Smooth muscle cell (in vitro differentiated cells): ENCODE results near the gene OPN4. TPM values are rescaled to one million over a fixed set of nuclear protein-coding genes. Genes with fewer than 3 reads are reported as not detected.

Experiments
- DNase-seq: peaks from one replicate; lab custom pipeline; 2025; ENCODE audit not compliant: unreplicated experiment; lab: John Stamatoyannopoulos, UW
- H2AFZ ChIP-seq: fragments of 200-600 bp; sonication (generic); 2 replicates; pipeline ENCODE4 v1.6.0; 2016; ENCODE audit warnings: antibody characterized with exemption, low read depth, mild to moderate bottlenecking
- H3F3A ChIP-seq: fragments of 200-600 bp; sonication (generic); 2 replicates; pipeline ENCODE4 v1.6.0; 2017; ENCODE audit warnings: antibody characterized with exemption, low read depth
- H3K27ac ChIP-seq: fragments of 200-600 bp; sonication (generic); 2 replicates; pipeline ENCODE4 v1.5.1; 2016; ENCODE audit warnings: low read depth, mild to moderate bottlenecking
- H3K27me3 ChIP-seq: fragments of 200-600 bp; sonication (generic); 2 replicates; pipeline ENCODE4 v1.6.1; 2016; ENCODE audit warnings: low read depth, mild to moderate bottlenecking
- H3K36me3 ChIP-seq: fragments of 200-600 bp; sonication (generic); 2 replicates; pipeline ENCODE4 v1.5.1; 2016; ENCODE audit warnings: low read depth
- H3K4me1 ChIP-seq: fragments of 200-600 bp; sonication (generic); 2 replicates; pipeline ENCODE4 v1.5.1; 2016; ENCODE audit warnings: low read depth
- H3K4me2 ChIP-seq: fragments of 200-600 bp; sonication (generic); 2 replicates; pipeline ENCODE4 v1.6.0; 2016; ENCODE audit warnings: mild to moderate bottlenecking
- H3K4me3 ChIP-seq: fragments of 200-600 bp; sonication (generic); 2 replicates; pipeline ENCODE4 v1.5.1; 2016; ENCODE audit warnings: mild to moderate bottlenecking
- H3K79me2 ChIP-seq: fragments of 200-600 bp; sonication (generic); 2 replicates; pipeline ENCODE4 v1.6.0; 2016; ENCODE audit warnings: low read depth, mild to moderate bottlenecking
- H3K9ac ChIP-seq: fragments of 200-600 bp; sonication (generic); 2 replicates; pipeline ENCODE4 v1.6.0; 2016; ENCODE audit warnings: low read depth
- H3K9me3 ChIP-seq: fragments of 200-600 bp; sonication (generic); replicated peaks from 2 replicates; pipeline ENCODE4 v1.5.1; 2016; ENCODE audit warnings: low read depth
- H4K20me1 ChIP-seq: fragments of 200-600 bp; sonication (generic); 2 replicates; pipeline ENCODE4 v1.6.0; 2016; ENCODE audit warnings: low read depth
- CTCF ChIP-seq: fragments of 200-600 bp; sonication (generic); IDR thresholded peaks from 2 replicates; pipeline ENCODE4 v1.5.1; 2017; ENCODE audit warnings: borderline replicate concordance, mild to moderate bottlenecking, antibody characterized with exemption; ENCODE audit not compliant: insufficient read depth, poor library complexity, severe bottlenecking
- WGBS: methylation state at CpG from one replicate; pipeline ENCODE4 v1.1.7; 2016; ENCODE audit warnings: low lambda C conversion rate; 5-methylcytosine and 5-hydroxymethylcytosine counted together
- polyA plus RNA-seq: library from polyadenylated mRNA; unstranded; fragments of >200 nt; fragmentation: Nextera tagmentation; extraction: Ambion mirVana; gene quantifications from 2 replicates; pipeline ENCODE4 v1.2.1, GENCODE V29; 2016
- total RNA-seq: library from RNA; depleted of rRNA; stranded (reverse); fragments of >200 nt; gene quantifications from 2 replicates; pipeline ENCODE4 v1.2.3, GENCODE V29; 2014

OPN4 gene
- total and polyA plus RNA-seq, 2 experiments from 2014 or later: not detected

DNA sequence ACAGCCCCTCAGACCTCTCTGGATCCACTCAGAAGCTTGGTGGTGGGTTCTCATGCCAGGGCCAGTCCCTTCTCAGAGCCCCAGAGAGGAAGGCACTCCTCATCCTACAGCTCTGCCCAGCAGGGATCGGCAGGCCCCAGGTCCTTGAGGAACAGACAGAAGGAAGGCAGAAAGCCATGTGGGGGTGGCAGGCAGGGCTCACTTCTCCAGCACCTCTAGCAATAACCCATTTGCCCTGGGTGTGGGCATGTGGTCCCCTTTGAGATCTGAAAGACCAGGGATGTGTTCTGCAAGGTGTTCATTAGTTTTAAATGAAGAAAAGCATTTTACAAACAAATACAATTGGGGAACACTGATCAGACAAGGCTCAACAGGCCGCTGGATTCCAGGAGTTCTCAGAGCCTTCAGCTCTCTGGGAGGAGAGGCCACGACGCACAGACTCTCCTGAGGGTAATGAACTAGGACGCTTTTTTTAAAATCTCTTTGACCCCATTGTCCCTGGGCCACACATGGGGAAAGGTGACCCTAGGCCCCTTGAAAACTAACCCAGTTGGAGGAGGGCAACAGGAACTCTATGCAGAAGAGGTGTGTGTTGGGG is 54.5 kb downstream of the OPN4 start:
- Histone ChIP-seq H3K4me3 (no peak overlapping the region), H3K79me2 (no peaks in the 10 kb centered on the region), H3K9me3 (no peaks in the 10 kb centered on the region), H3K36me3 (no peaks in the 10 kb centered on the region), H3F3A (peaks cover 8% of the 10 kb centered on the region), H3K27ac (no peak overlapping the region), H3K4me1 (peaks cover 6% of the 10 kb centered on the region), H4K20me1 (no peaks in the 10 kb centered on the region), H3K9ac (no peak overlapping the region), H3K27me3 (no peaks in the 10 kb centered on the region), H2AFZ (no peak overlapping the region), H3K4me2 (no peak overlapping the region)
- TF ChIP-seq CTCF: no peak
- 83% methylated on average over 5 of the region's 5 CpGs for WGBS
- DNase-seq: no peak

DNA sequence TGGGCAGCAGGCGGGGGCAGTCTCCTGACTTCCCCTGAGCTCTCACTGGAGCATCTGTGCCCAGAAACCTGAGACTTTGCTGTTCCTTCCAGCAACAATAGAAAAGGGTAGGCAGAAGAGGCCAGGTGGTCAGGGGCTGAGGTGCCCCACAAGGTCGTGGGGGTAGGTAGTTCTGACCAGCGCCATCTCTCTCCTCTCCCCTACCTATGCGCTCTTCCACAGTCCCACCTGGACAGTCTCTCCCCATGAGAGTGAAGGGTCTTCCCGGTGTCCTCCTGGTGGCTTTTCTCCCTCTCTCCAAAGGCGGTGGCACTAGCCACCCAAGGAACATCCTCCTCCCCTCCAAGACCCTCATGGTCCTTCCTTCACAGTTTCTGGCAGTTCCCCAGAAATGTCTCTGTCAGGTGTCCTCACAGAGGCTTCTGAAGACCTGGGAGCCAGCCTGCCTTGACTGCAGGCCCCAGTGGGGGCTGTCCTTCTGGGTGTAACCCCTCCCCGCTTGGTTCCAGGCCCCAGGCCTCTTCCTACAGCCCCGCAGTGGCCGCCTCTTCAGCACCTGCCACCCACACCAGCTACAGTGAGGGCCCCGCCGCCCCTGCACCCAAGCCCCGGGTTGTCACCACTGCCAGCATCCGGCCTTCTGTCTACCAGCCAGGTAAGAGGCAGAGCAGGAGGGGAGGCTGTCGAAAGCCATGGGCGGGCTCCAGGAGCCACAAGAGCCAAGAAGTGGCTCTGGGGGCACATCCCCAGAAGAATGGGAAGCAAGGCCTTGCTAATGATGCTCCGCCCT is 55.2 kb downstream of the OPN4 start:
- H3K79me2 ChIP-seq: no peaks in the 10 kb centered on the region
- no peak overlapping the region for H3K4me2 ChIP-seq
- H3K9me3 ChIP-seq: no peaks in the 10 kb centered on the region
- H3F3A ChIP-seq: peaks cover 8% of the 10 kb centered on the region
- H3K4me3 ChIP-seq: no peak overlapping the region
- peaks cover 6% of the 10 kb centered on the region for H3K4me1 ChIP-seq
- no peaks in the 10 kb centered on the region for H3K36me3 ChIP-seq
- H3K9ac ChIP-seq: no peak overlapping the region
- 94% methylated on average over 16 of the region's 16 CpGs for WGBS
- no peak overlapping the region for H2AFZ ChIP-seq
- no peaks in the 10 kb centered on the region for H3K27me3 ChIP-seq
- DNase-seq: no peak
- no peak overlapping the region for H3K27ac ChIP-seq
- no peak for TF ChIP-seq CTCF
- H4K20me1 ChIP-seq: no peaks in the 10 kb centered on the region

DNA sequence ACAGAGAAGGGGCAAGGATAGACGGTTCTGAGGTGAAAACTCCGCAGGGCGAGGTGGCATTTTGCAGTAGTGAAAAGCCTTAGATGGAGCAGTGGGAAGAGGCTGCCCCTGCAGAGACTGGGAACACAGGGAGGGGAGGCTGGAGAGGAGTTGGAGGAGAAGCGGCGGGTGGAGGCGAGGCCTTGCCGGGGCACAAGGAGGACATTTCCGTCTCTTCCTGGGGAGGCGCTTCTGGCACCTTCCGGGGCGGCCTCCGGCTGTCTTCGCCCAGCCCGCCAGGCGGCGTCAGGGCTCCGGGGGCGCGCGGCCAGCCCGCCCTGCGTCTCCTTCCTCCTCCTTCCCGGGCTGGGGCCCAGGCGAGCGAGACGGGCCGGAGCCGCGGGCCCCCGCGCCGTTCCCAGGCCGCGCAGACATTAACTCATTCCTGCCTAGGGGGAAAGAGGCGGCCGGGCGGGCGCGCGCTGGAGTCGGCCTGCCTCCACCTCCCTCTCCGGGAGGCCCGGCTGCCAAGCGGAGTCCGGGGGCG is 56.7 kb downstream of the OPN4 start:
- H3K27ac ChIP-seq: peak overlapping the region; percentile 88
- H3F3A ChIP-seq: peaks cover 8% of the 10 kb centered on the region
- no peaks in the 10 kb centered on the region for H3K9me3 ChIP-seq
- peak overlapping the region; percentile 98 for H3K4me2 ChIP-seq
- peak; percentile 68 for TF ChIP-seq CTCF
- H2AFZ ChIP-seq: peak overlapping the region; percentile 98
- H3K27me3 ChIP-seq: no peaks in the 10 kb centered on the region
- DNase-seq: peak; percentile 68
- peaks cover 6% of the 10 kb centered on the region for H3K4me1 ChIP-seq
- peak overlapping the region; percentile 93 for H3K9ac ChIP-seq
- no peaks in the 10 kb centered on the region for H3K79me2 ChIP-seq
- H3K36me3 ChIP-seq: no peaks in the 10 kb centered on the region
- WGBS: 7% methylated on average over 43 of the region's 46 CpGs
- no peaks in the 10 kb centered on the region for H4K20me1 ChIP-seq
- peak overlapping the region; percentile 79 for H3K4me3 ChIP-seq
